ENCODE results near the gene UGT1A7.
"Not testable (repeated sequence)": the region's sequence is repeated elsewhere in the genome, so short reads cannot be mapped to it uniquely, and the experiment has no call there.

Gene UGT1A7

GRCh38 chr2:233681521-233682099, at the start of gene UGT1A7:
UGT1A7 (plus strand) TSS chr2:233681901; CDS start chr2:233681938, 37 bp downstream.
- H2AFZ ChIP-seq (ENCODE audit: low read depth, low read length): no peak within 1 kb of the TSS
- H3K4me1 ChIP-seq (ENCODE audit: insufficient read depth, low read length): no peaks in the 10 kb centered on the region
- H3K9me3 ChIP-seq (ENCODE audit: low read length): no peaks in the 10 kb centered on the region
- H3K27me3 ChIP-seq (ENCODE audit: insufficient read depth, low read length): no peaks in the 10 kb centered on the region
- no peaks in the 10 kb centered on the region for H3K36me3 ChIP-seq (ENCODE audit: insufficient read depth, low read length)
- no peak within 1 kb of the TSS for H3K4me3 ChIP-seq (ENCODE audit: low read length)

- not testable (repeated sequence) for H3K9me3 ChIP-seq (ENCODE audit: low read length); H3K36me3 ChIP-seq (ENCODE audit: insufficient read depth, low read length); H3K4me1 ChIP-seq (ENCODE audit: insufficient read depth, low read length); H3K27me3 ChIP-seq (ENCODE audit: insufficient read depth, low read length); H2AFZ ChIP-seq (ENCODE audit: low read depth, low read length); H3K4me3 ChIP-seq (ENCODE audit: low read length)
Observed at GRCh38 chr2:233636306-233636705, 45.4 kb upstream of the UGT1A7 start, which contains the start of gene UGT1A10. UGT1A10 (plus strand) TSS chr2:233636448; CDS start chr2:233636523, 75 bp downstream.

- Histone ChIP-seq H3K27me3 (ENCODE audit: insufficient read depth, low read length) (no peaks in the 10 kb centered on the region), H3K36me3 (ENCODE audit: insufficient read depth, low read length) (no peaks in the 10 kb centered on the region), H3K9me3 (ENCODE audit: low read length) (no peaks in the 10 kb centered on the region), H2AFZ (ENCODE audit: low read depth, low read length) (no peak overlapping the region), H3K4me1 (ENCODE audit: insufficient read depth, low read length) (no peaks in the 10 kb centered on the region), H3K4me3 (ENCODE audit: low read length) (no peak overlapping the region)
Observed at GRCh38 chr2:233638836-233639235, 42.9 kb upstream of the UGT1A7 start.

GRCh38 chr2:233639860-233640259, 41.8 kb upstream of the UGT1A7 start:
- H3K9me3 ChIP-seq (ENCODE audit: low read length): no peaks in the 10 kb centered on the region
- no peaks in the 10 kb centered on the region for H3K4me1 ChIP-seq (ENCODE audit: insufficient read depth, low read length)
- H2AFZ ChIP-seq (ENCODE audit: low read depth, low read length): no peak overlapping the region
- H3K36me3 ChIP-seq (ENCODE audit: insufficient read depth, low read length): no peaks in the 10 kb centered on the region
- no peaks in the 10 kb centered on the region for H3K27me3 ChIP-seq (ENCODE audit: insufficient read depth, low read length)
- H3K4me3 ChIP-seq (ENCODE audit: low read length): no peak overlapping the region

- Histone ChIP-seq H3K36me3 (ENCODE audit: insufficient read depth, low read length) (no peaks in the 10 kb centered on the region), H3K9me3 (ENCODE audit: low read length) (peaks cover 2% of the 10 kb centered on the region), H2AFZ (ENCODE audit: low read depth, low read length) (no peak overlapping the region)
Observed at GRCh38 chr2:233643128-233643527, 38.6 kb upstream of the UGT1A7 start.

GRCh38 chr2:233646033-233646432, 35.7 kb upstream of the UGT1A7 start:
- H2AFZ ChIP-seq (ENCODE audit: low read depth, low read length); H3K4me1 ChIP-seq (ENCODE audit: insufficient read depth, low read length); H3K27me3 ChIP-seq (ENCODE audit: insufficient read depth, low read length); H3K9me3 ChIP-seq (ENCODE audit: low read length); H3K36me3 ChIP-seq (ENCODE audit: insufficient read depth, low read length); H3K4me3 ChIP-seq (ENCODE audit: low read length): not testable (repeated sequence)

More at GRCh38 chr2:233643128-233643527, 38.6 kb upstream of the UGT1A7 start:
- Histone ChIP-seq H3K4me1 (ENCODE audit: insufficient read depth, low read length) (no peaks in the 10 kb centered on the region), H3K4me3 (ENCODE audit: low read length) (no peak overlapping the region), H3K27me3 (ENCODE audit: insufficient read depth, low read length) (no peaks in the 10 kb centered on the region)

- no peaks in the 10 kb centered on the region for H3K27me3 ChIP-seq (ENCODE audit: insufficient read depth, low read length)
Observed at GRCh38 chr2:233650981-233651380, 30.7 kb upstream of the UGT1A7 start.

GRCh38 chr2:233651430-233651829, 30.3 kb upstream of the UGT1A7 start:
- Histone ChIP-seq H3K27me3 (ENCODE audit: insufficient read depth, low read length) (no peaks in the 10 kb centered on the region), H3K36me3 (ENCODE audit: insufficient read depth, low read length) (no peaks in the 10 kb centered on the region), H3K4me3 (ENCODE audit: low read length) (no peak overlapping the region), H3K9me3 (ENCODE audit: low read length) (no peaks in the 10 kb centered on the region), H2AFZ (ENCODE audit: low read depth, low read length) (no peak overlapping the region), H3K4me1 (ENCODE audit: insufficient read depth, low read length) (no peaks in the 10 kb centered on the region)

More at GRCh38 chr2:233650981-233651380, 30.7 kb upstream of the UGT1A7 start:
- no peaks in the 10 kb centered on the region for H3K36me3 ChIP-seq (ENCODE audit: insufficient read depth, low read length)
- H2AFZ ChIP-seq (ENCODE audit: low read depth, low read length): no peak overlapping the region
- H3K4me1 ChIP-seq (ENCODE audit: insufficient read depth, low read length): no peaks in the 10 kb centered on the region
- H3K9me3 ChIP-seq (ENCODE audit: low read length): peaks cover under 1% of the 10 kb centered on the region
- no peak overlapping the region for H3K4me3 ChIP-seq (ENCODE audit: low read length)

GRCh38 chr2:233654501-233654900, 27.2 kb upstream of the UGT1A7 start:
- H3K36me3 ChIP-seq (ENCODE audit: insufficient read depth, low read length): no peaks in the 10 kb centered on the region
- no peak overlapping the region for H3K4me3 ChIP-seq (ENCODE audit: low read length)
- no peaks in the 10 kb centered on the region for H3K4me1 ChIP-seq (ENCODE audit: insufficient read depth, low read length)
- no peaks in the 10 kb centered on the region for H3K27me3 ChIP-seq (ENCODE audit: insufficient read depth, low read length)
- no peak overlapping the region for H2AFZ ChIP-seq (ENCODE audit: low read depth, low read length)
- H3K9me3 ChIP-seq (ENCODE audit: low read length): no peaks in the 10 kb centered on the region

GRCh38 chr2:233655043-233655442, 26.7 kb upstream of the UGT1A7 start:
- Histone ChIP-seq H3K4me1 (ENCODE audit: insufficient read depth, low read length) (no peaks in the 10 kb centered on the region), H3K9me3 (ENCODE audit: low read length) (no peaks in the 10 kb centered on the region), H3K36me3 (ENCODE audit: insufficient read depth, low read length) (no peaks in the 10 kb centered on the region), H3K4me3 (ENCODE audit: low read length) (no peak overlapping the region), H2AFZ (ENCODE audit: low read depth, low read length) (no peak overlapping the region), H3K27me3 (ENCODE audit: insufficient read depth, low read length) (no peaks in the 10 kb centered on the region)

GRCh38 chr2:233655943-233656342, 25.8 kb upstream of the UGT1A7 start:
- not testable (repeated sequence) for H3K4me1 ChIP-seq (ENCODE audit: insufficient read depth, low read length); H3K4me3 ChIP-seq (ENCODE audit: low read length); H3K27me3 ChIP-seq (ENCODE audit: insufficient read depth, low read length); H2AFZ ChIP-seq (ENCODE audit: low read depth, low read length); H3K36me3 ChIP-seq (ENCODE audit: insufficient read depth, low read length); H3K9me3 ChIP-seq (ENCODE audit: low read length)

- no peaks in the 10 kb centered on the region for H3K4me1 ChIP-seq (ENCODE audit: insufficient read depth, low read length)
- H3K9me3 ChIP-seq (ENCODE audit: low read length): no peaks in the 10 kb centered on the region
- H3K36me3 ChIP-seq (ENCODE audit: insufficient read depth, low read length): no peaks in the 10 kb centered on the region
- no peaks in the 10 kb centered on the region for H3K27me3 ChIP-seq (ENCODE audit: insufficient read depth, low read length)
- H2AFZ ChIP-seq (ENCODE audit: low read depth, low read length): no peak overlapping the region
- no peak overlapping the region for H3K4me3 ChIP-seq (ENCODE audit: low read length)
Observed at GRCh38 chr2:233656443-233656842, 25.3 kb upstream of the UGT1A7 start.

GRCh38 chr2:233658610-233659009, 23.1 kb upstream of the UGT1A7 start:
- H3K36me3 ChIP-seq (ENCODE audit: insufficient read depth, low read length): no peaks in the 10 kb centered on the region
- no peak overlapping the region for H3K4me3 ChIP-seq (ENCODE audit: low read length)
- H2AFZ ChIP-seq (ENCODE audit: low read depth, low read length): no peak overlapping the region
- no peaks in the 10 kb centered on the region for H3K9me3 ChIP-seq (ENCODE audit: low read length)
- H3K4me1 ChIP-seq (ENCODE audit: insufficient read depth, low read length): no peaks in the 10 kb centered on the region
- no peaks in the 10 kb centered on the region for H3K27me3 ChIP-seq (ENCODE audit: insufficient read depth, low read length)

- Histone ChIP-seq H3K36me3 (ENCODE audit: insufficient read depth, low read length) (no peaks in the 10 kb centered on the region), H3K27me3 (ENCODE audit: insufficient read depth, low read length) (no peaks in the 10 kb centered on the region), H3K9me3 (ENCODE audit: low read length) (no peaks in the 10 kb centered on the region), H2AFZ (ENCODE audit: low read depth, low read length) (no peak overlapping the region), H3K4me1 (ENCODE audit: insufficient read depth, low read length) (no peaks in the 10 kb centered on the region), H3K4me3 (ENCODE audit: low read length) (no peak overlapping the region)
Observed at GRCh38 chr2:233663911-233664310, 17.8 kb upstream of the UGT1A7 start.

All from neuron (in vitro differentiated cells).